Effector CD4-positive, alpha-beta T cell (primary cell): ENCODE measurements around the gene SUPT3H.

ENCODE experiments used
- DNase-seq: peaks from one replicate; pipeline ENCODE4 v3.0.0-alpha.2; 2020

The SUPT3H gene

GRCh38 chr6:44983467-44984365, 394.0 kb downstream of the SUPT3H start:
- DNase-seq: no peak

GRCh38 chr6:44980841-44981240, 396.9 kb downstream of the SUPT3H start:
- DNase-seq: no peak

- no peak for DNase-seq
Measured at GRCh38 chr6:44976677-44977641, 400.8 kb downstream of the SUPT3H start.

- DNase-seq: no peak
Measured at GRCh38 chr6:44974511-44974910, 403.2 kb downstream of the SUPT3H start.

- DNase-seq: no peak
Measured at GRCh38 chr6:44972709-44973108, 405.0 kb downstream of the SUPT3H start.

- no peak for DNase-seq
Measured at GRCh38 chr6:44969446-44970185, 408.1 kb downstream of the SUPT3H start.

GRCh38 chr6:44967481-44967880, 410.3 kb downstream of the SUPT3H start:
- no peak for DNase-seq

- DNase-seq: no peak
Measured at GRCh38 chr6:44966449-44967092, 411.2 kb downstream of the SUPT3H start.

- DNase-seq: no peak
Measured at GRCh38 chr6:44965708-44966107, 412.0 kb downstream of the SUPT3H start.

- DNase-seq: no peak
Measured at GRCh38 chr6:44960898-44961297, 416.8 kb downstream of the SUPT3H start.

- DNase-seq: no peak
Measured at GRCh38 chr6:44959651-44960050, 418.1 kb downstream of the SUPT3H start.

GRCh38 chr6:44957156-44957555, 420.6 kb downstream of the SUPT3H start:
- no peak for DNase-seq

- DNase-seq: no peak
Measured at GRCh38 chr6:44956396-44956795, 421.3 kb downstream of the SUPT3H start.

GRCh38 chr6:44955145-44955544, 422.6 kb downstream of the SUPT3H start:
- no peak for DNase-seq

GRCh38 chr6:44954281-44954680, 423.5 kb downstream of the SUPT3H start:
- DNase-seq: no peak

GRCh38 chr6:44951253-44951747, 426.4 kb downstream of the SUPT3H start:
- no peak for DNase-seq

GRCh38 chr6:44949596-44950201, 428.0 kb downstream of the SUPT3H start:
- no peak for DNase-seq

GRCh38 chr6:44943541-44943940, 434.2 kb downstream of the SUPT3H start:
- no peak for DNase-seq

- no peak for DNase-seq
Measured at GRCh38 chr6:44942798-44943197, 434.9 kb downstream of the SUPT3H start.

- no peak for DNase-seq
Measured at GRCh38 chr6:44942201-44942600, 435.5 kb downstream of the SUPT3H start.

GRCh38 chr6:44940367-44940766, 437.4 kb downstream of the SUPT3H start:
- DNase-seq: no peak
